Nephron progenitor cell (in vitro differentiated cells): ENCODE measurements around the gene PARVG.

ENCODE experiments used
- DNase-seq: peaks from one replicate; pipeline ENCODE4 v3.0.0; 2021
- H3K27ac Mint-ChIP-seq: 2 replicates; pipeline ENCODE4 v1.8.0; 2021; ENCODE audit warnings: mild to moderate bottlenecking, moderate library complexity, mixed read lengths
- H3K27me3 Mint-ChIP-seq: 2 replicates; pipeline ENCODE4 v1.8.0; 2021; ENCODE audit warnings: mild to moderate bottlenecking, low read depth, mixed read lengths; ENCODE audit not compliant: poor library complexity
- H3K36me3 Mint-ChIP-seq: 2 replicates; pipeline ENCODE4 v1.8.0; 2021; ENCODE audit warnings: low read depth, mixed read lengths
- H3K4me1 Mint-ChIP-seq: 2 replicates; pipeline ENCODE4 v1.8.0; 2021; ENCODE audit warnings: mixed read lengths
- H3K4me3 Mint-ChIP-seq: 2 replicates; pipeline ENCODE4 v1.8.0; 2021; ENCODE audit warnings: mild to moderate bottlenecking, moderate library complexity, mixed read lengths
- H3K9me3 Mint-ChIP-seq: 2 replicates; pipeline ENCODE4 v1.8.0; 2021; ENCODE audit warnings: mild to moderate bottlenecking, moderate library complexity, mixed read lengths
- TF ChIP-seq, protein P1 (sequence below): fragments of 200-600 bp; sonication (generic); IDR thresholded peaks from 2 replicates; pipeline ENCODE4 v1.5.0; 2021; ENCODE audit warnings: antibody characterized with exemption

The PARVG gene

DNA sequence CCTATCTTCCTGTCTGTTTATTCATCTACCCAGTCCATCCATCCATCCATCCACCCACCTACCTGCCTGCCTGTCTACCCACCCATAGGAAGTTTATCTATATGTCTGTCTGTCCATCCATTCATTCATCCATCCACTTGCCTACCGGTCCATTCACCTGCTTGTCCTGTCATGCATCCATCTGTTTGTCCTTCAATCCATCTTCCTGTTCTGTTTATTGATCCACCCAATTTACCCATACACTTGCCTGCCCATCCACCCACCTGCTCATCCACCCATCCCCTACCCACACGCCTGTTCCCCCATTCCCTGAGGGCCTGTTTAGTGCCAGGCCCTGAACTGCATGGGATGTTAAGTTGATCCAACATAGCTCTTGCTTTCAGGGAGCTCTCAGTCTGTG lies 18.4 kb downstream of the PARVG start:
- H3K4me1 Mint-ChIP-seq = peaks cover 14% of the 10 kb centered on the region
- no peaks in the 10 kb centered on the region for H3K36me3 Mint-ChIP-seq
- peaks cover 24% of the 10 kb centered on the region for H3K27me3 Mint-ChIP-seq
- H3K27ac Mint-ChIP-seq = no peak overlapping the region
- no peak overlapping the region for H3K4me3 Mint-ChIP-seq
- DNase-seq = no peak
- no peaks in the 10 kb centered on the region for H3K9me3 Mint-ChIP-seq
- TF ChIP-seq, protein P1, sequence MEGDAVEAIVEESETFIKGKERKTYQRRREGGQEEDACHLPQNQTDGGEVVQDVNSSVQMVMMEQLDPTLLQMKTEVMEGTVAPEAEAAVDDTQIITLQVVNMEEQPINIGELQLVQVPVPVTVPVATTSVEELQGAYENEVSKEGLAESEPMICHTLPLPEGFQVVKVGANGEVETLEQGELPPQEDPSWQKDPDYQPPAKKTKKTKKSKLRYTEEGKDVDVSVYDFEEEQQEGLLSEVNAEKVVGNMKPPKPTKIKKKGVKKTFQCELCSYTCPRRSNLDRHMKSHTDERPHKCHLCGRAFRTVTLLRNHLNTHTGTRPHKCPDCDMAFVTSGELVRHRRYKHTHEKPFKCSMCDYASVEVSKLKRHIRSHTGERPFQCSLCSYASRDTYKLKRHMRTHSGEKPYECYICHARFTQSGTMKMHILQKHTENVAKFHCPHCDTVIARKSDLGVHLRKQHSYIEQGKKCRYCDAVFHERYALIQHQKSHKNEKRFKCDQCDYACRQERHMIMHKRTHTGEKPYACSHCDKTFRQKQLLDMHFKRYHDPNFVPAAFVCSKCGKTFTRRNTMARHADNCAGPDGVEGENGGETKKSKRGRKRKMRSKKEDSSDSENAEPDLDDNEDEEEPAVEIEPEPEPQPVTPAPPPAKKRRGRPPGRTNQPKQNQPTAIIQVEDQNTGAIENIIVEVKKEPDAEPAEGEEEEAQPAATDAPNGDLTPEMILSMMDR = no peak

DNA sequence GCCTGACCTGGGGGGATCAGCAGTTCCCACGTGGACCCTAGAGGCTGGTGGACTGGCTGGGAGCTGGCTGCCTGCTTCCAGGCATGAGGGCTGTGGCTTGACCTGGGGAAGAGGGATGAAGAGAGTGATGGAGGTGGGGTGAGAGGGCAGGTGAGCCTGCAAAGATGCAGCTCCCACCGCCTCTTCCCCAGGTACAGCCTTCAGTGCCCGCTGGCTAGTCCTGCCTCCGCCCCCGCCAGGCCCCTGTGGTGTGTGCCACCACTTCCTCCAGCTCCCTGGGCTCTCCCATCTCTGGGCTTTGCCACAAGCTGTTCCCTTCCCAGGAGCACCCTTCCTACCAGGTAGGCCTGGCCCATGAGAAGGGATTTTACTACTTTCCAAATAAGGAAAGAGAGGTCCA lies 19.1 kb downstream of the PARVG start:
- no peak overlapping the region for H3K27ac Mint-ChIP-seq
- H3K36me3 Mint-ChIP-seq = no peaks in the 10 kb centered on the region
- no peak overlapping the region for H3K4me3 Mint-ChIP-seq
- DNase-seq = no peak
- H3K9me3 Mint-ChIP-seq = no peaks in the 10 kb centered on the region
- H3K4me1 Mint-ChIP-seq = peaks cover 14% of the 10 kb centered on the region
- peaks cover 20% of the 10 kb centered on the region for H3K27me3 Mint-ChIP-seq
- TF ChIP-seq, protein P1 = no peak

DNA sequence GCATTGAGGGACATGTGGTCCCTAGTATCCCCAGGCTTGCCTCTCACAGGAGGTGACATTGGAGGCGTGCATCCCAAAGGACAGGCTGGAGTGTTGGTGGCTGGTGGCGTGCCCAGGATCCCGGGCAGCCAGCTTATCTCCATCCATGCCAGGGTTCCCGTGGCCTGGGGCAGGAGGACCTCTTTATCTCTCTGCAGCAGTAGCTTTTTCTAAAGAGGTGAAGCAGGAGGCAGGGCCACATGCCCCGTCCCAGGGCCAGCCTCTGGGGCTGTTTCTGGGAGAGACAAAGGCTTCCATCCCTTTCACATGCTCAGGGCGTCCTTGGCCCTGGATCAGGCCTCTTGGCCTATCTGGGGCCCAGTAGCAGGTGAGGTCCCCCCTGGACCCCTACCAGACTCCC lies 19.7 kb downstream of the PARVG start:
- Mint-ChIP-seq H3K4me3 (no peak overlapping the region), H3K27ac (no peak overlapping the region), H3K27me3 (peaks cover 14% of the 10 kb centered on the region), H3K36me3 (no peaks in the 10 kb centered on the region), H3K9me3 (no peaks in the 10 kb centered on the region), H3K4me1 (peaks cover 14% of the 10 kb centered on the region)
- no peak for DNase-seq
- TF ChIP-seq, protein P1 = no peak

DNA sequence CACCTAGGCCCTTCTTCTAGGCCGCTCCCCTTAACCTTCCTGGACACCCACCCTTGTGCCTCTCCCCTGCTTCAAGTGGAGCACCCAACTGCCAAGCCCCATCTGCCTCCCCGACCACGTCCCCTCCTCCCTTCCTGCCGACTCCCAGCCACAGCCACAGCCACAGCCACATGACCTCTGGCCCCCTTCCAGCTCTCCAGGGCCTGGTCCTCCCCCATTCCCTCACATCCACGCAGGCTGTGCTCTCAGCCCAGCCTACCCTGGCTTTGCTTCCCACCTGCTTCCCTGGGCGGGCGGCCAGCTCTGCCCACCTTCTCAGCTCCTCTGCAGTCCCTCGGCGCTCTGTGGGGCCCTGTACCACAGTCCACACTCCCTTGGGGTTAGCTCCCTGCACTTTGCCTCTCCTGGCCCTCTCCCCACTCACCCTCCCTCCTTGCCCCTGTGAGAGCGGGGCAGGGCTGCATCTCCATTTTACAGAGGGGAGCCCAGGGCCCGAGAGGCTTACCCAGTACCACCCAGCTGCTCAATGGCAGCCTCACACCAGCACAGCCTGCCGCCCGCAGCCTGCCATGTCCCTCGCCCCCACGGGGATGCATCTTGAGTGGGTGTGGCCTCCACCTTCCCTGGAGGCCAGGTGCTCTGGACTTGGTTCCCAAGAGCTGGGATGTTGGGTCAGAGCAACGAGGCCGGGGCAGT lies 20.3 kb downstream of the PARVG start:
- no peak overlapping the region for H3K27ac Mint-ChIP-seq

DNA sequence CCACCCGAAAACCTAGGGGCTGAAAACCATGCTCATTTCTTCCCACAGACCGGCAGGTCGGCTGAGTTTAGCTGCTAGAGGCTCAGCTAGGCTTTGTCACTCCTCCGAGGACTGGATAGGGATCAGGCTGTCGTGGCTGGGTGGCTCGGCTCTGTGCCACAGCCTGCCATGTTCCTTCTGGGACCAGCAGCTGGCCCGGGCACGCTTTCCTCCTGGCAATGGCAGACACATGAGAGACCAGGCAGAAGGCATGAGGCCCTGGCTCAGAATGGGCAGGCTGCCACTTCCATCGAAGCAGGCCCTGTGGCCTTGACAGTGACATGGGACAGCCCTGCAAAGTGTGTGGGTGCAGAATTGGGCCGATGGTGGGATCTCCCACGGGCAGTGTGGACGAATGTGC lies 20.9 kb downstream of the PARVG start:
- Mint-ChIP-seq H3K27me3 (peaks cover 8% of the 10 kb centered on the region), H3K9me3 (no peaks in the 10 kb centered on the region), H3K27ac (no peak overlapping the region), H3K36me3 (no peaks in the 10 kb centered on the region), H3K4me1 (peaks cover 14% of the 10 kb centered on the region), H3K4me3 (no peak overlapping the region)
- DNase-seq = no peak
- TF ChIP-seq, protein P1 = no peak

More for the DNA sequence above, 20.3 kb downstream of the PARVG start:
- Mint-ChIP-seq H3K4me1 (peaks cover 14% of the 10 kb centered on the region), H3K27me3 (peaks cover 8% of the 10 kb centered on the region), H3K4me3 (no peak overlapping the region), H3K9me3 (no peaks in the 10 kb centered on the region), H3K36me3 (no peaks in the 10 kb centered on the region)
- TF ChIP-seq, protein P1 = no peak
- DNase-seq = no peak

DNA sequence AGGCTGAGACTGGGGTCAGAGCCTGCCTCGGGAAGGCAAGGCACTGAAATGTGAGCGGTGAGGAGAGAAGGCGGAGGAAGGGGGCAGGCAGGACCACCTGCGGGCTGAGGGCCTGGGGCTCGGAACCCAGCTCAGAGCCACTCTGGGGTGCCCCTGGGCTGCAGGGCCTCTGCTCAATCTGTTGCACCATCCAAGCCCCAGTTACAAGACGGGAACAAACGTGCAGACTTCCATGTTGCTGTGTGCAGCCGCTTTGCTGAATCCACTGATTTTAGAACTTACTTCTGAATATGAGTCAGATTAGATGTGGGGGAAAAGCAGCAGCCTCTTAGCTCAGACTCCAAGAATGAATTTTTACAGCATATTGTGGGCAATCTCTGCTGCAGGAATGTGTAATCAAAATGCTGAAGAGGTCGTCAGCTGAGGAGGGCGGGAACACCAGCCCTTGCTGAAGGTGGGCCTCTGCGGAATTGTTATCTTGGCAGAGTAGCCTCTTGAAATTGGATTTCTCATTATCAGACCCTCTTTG lies 21.6 kb downstream of the PARVG start:
- H3K27me3 Mint-ChIP-seq = peaks cover 8% of the 10 kb centered on the region
- DNase-seq = no peak
- TF ChIP-seq, protein P1 = no peak
- no peaks in the 10 kb centered on the region for H3K36me3 Mint-ChIP-seq
- peaks cover 14% of the 10 kb centered on the region for H3K4me1 Mint-ChIP-seq
- no peak overlapping the region for H3K27ac Mint-ChIP-seq
- no peaks in the 10 kb centered on the region for H3K9me3 Mint-ChIP-seq
- H3K4me3 Mint-ChIP-seq = no peak overlapping the region
